Uterus (tissue), 2 donors: ENCODE data around the gene ANKFY1.

ENCODE experiments used
- CTCF ChIP-seq, 4 experiments: fragments of 200-600 bp in 2 of 4; fragments of 450-650 bp in 2 of 4; sonication (generic) in 2 of 4; IDR thresholded peaks; one replicate each; pipeline ENCODE4 v1.5.1; 2016 to 2019; ENCODE audit warnings: antibody characterized with exemption in 4 of 4, mild to moderate bottlenecking in 2 of 4, moderate library complexity in 1 of 4
- POLR2A ChIP-seq, 2 donors: fragments of 450-650 bp; IDR thresholded peaks; one replicate each; pipeline ENCODE4 v1.6.1; 2016; ENCODE audit warnings: antibody characterized with exemption in 2 of 2, mild to moderate bottlenecking in 1 of 2, moderate library complexity in 1 of 2

DNA sequence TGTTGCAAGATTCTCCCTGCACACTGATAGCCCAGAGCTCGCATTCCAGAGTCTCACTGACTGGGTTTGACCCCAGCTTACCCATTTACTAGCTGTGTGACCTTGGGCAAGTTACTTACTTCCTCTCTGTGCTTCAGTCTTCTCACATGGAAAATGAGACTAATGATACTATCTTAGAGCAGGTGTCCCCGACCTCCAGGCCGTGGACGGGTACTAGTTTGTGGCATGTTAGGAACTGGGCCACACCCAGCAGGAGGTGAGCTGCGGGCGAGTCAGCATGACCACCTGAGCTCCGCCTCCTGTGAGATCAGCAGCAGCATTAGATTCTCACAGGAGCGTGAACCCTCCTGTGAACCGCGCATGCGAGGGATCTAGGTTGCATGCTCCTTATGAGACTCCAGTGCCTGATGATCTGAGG, 15.8 kb downstream of the ANKFY1 start:
- TF ChIP-seq CTCF (IDR thresholded peaks at IDR 0.05), result no peak
- no peak for TF ChIP-seq POLR2A (IDR thresholded peaks at IDR 0.05)
